Tibial nerve (tissue), 3 donors: ENCODE data around the gene DKC1.

Experiments
- POLR2A ChIP-seq, 2 donors: fragments of 450-650 bp; IDR thresholded peaks; one replicate each; pipeline ENCODE4 v1.6.1; 2017; ENCODE audit warnings: antibody characterized with exemption in 2 of 2, mild to moderate bottlenecking in 2 of 2, moderate library complexity in 2 of 2
- TF ChIP-seq, protein P1 (sequence below), 5 experiments: fragments of 200-600 bp in 3 of 5; fragments of 450-650 bp in 2 of 5; sonication (generic) in 3 of 5; IDR thresholded peaks; one replicate each; pipeline ENCODE4 v1.5.1; 2016 to 2019; ENCODE audit warnings: antibody characterized with exemption in 5 of 5, mild to moderate bottlenecking in 3 of 5, moderate library complexity in 2 of 5

DNA sequence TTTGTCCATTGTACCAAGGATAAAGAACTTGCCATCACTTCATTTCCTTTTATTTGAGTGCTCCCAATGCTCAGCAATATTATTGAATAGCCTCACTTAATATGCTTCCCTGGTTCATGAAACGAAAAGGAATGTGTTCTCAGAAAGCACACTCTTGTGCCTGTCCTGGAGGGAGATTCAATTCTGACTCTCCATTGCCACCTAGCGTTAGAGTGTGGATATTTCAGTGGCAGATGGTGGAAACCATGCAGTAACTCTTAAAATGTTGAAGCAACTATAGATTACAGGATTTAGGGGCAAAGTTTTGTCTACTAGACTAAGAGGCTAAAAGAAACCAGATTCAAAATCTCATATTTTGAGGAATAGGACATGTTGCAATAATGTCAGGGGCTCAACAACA lies 47.7 kb upstream of the DKC1 start:
- TF ChIP-seq POLR2A (IDR thresholded peaks at IDR 0.05) = no peak
- TF ChIP-seq, protein P1, sequence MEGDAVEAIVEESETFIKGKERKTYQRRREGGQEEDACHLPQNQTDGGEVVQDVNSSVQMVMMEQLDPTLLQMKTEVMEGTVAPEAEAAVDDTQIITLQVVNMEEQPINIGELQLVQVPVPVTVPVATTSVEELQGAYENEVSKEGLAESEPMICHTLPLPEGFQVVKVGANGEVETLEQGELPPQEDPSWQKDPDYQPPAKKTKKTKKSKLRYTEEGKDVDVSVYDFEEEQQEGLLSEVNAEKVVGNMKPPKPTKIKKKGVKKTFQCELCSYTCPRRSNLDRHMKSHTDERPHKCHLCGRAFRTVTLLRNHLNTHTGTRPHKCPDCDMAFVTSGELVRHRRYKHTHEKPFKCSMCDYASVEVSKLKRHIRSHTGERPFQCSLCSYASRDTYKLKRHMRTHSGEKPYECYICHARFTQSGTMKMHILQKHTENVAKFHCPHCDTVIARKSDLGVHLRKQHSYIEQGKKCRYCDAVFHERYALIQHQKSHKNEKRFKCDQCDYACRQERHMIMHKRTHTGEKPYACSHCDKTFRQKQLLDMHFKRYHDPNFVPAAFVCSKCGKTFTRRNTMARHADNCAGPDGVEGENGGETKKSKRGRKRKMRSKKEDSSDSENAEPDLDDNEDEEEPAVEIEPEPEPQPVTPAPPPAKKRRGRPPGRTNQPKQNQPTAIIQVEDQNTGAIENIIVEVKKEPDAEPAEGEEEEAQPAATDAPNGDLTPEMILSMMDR (IDR thresholded peaks at IDR 0.05) = peak; percentile 61 to 77 (median 74)
